A204.1 (cell line): ENCODE measurements around the gene CES4A.
"Not testable (repeated sequence)": the region's sequence is repeated elsewhere in the genome, so short reads cannot be mapped to it uniquely, and the experiment has no call there.

Experiments used
- FAIRE-seq: peaks from 2 replicates; lab custom pipeline; 2012; peaks lifted over from hg19 to GRCh38; lab: Jason Lieb, UNC

Gene CES4A

GRCh38 chr16:67022531-67023214, 34.3 kb downstream of the CES4A start:
- no peak for FAIRE-seq

GRCh38 chr16:67023689-67024088, 35.3 kb downstream of the CES4A start:
- no peak for FAIRE-seq

- no peak for FAIRE-seq
These were observed 36.2 kb downstream of the CES4A start for GRCh38 chr16:67024384-67025209.

GRCh38 chr16:67025210-67025550, 36.8 kb downstream of the CES4A start:
- FAIRE-seq, result no peak

- no peak for FAIRE-seq
These were observed 38.2 kb downstream of the CES4A start for GRCh38 chr16:67026570-67026969.

GRCh38 chr16:67027046-67027445, 38.7 kb downstream of the CES4A start:
- FAIRE-seq, result no peak

GRCh38 chr16:67028167-67028695, 39.8 kb downstream of the CES4A start:
- FAIRE-seq, result no peak

GRCh38 chr16:67028696-67029253, 40.4 kb downstream of the CES4A start, which contains the start of gene CBFB:
Gene CBFB (plus strand): TSS chr16:67029149. CDS start chr16:67029408, 259 bp downstream.
- no peak for FAIRE-seq

- no peak for FAIRE-seq
These were observed 41.1 kb downstream of the CES4A start for GRCh38 chr16:67029254-67030096.

GRCh38 chr16:67030221-67030962, 42.0 kb downstream of the CES4A start:
- no peak for FAIRE-seq

- no peak for FAIRE-seq
These were observed 46.1 kb downstream of the CES4A start for GRCh38 chr16:67034487-67034886.

- no peak for FAIRE-seq
These were observed 47.0 kb downstream of the CES4A start for GRCh38 chr16:67035364-67035763.

- FAIRE-seq, result no peak
These were observed 47.9 kb downstream of the CES4A start for GRCh38 chr16:67036323-67036741.

GRCh38 chr16:67039260-67040020, 51.1 kb downstream of the CES4A start:
- FAIRE-seq, result no peak

GRCh38 chr16:67040166-67040565, 51.8 kb downstream of the CES4A start:
- no peak for FAIRE-seq

GRCh38 chr16:67040906-67041305, 52.5 kb downstream of the CES4A start:
- no peak for FAIRE-seq

- FAIRE-seq, result not testable (repeated sequence)
These were observed 53.1 kb downstream of the CES4A start for GRCh38 chr16:67041520-67041919.

GRCh38 chr16:67043420-67043819, 55.0 kb downstream of the CES4A start:
- FAIRE-seq, result no peak

- no peak for FAIRE-seq
These were observed 62.4 kb downstream of the CES4A start for GRCh38 chr16:67050796-67051195.

GRCh38 chr16:67052399-67052798, 64.0 kb downstream of the CES4A start:
- FAIRE-seq, result no peak
